Jurkat, Clone E6-1 (cell line): ENCODE data around the gene ZNF181.

ENCODE experiments used
- DNase-seq: peaks from one replicate; pipeline ENCODE4 v3.0.0-alpha.2; 2011; ENCODE audit warnings: low read depth, low spot score
- H3K4me3 ChIP-seq: 2 replicates; pipeline ENCODE4 v1.5.1; 2011; ENCODE audit warnings: mild to moderate bottlenecking, low read length, control low read depth, moderate library complexity

ZNF181 gene

DNA sequence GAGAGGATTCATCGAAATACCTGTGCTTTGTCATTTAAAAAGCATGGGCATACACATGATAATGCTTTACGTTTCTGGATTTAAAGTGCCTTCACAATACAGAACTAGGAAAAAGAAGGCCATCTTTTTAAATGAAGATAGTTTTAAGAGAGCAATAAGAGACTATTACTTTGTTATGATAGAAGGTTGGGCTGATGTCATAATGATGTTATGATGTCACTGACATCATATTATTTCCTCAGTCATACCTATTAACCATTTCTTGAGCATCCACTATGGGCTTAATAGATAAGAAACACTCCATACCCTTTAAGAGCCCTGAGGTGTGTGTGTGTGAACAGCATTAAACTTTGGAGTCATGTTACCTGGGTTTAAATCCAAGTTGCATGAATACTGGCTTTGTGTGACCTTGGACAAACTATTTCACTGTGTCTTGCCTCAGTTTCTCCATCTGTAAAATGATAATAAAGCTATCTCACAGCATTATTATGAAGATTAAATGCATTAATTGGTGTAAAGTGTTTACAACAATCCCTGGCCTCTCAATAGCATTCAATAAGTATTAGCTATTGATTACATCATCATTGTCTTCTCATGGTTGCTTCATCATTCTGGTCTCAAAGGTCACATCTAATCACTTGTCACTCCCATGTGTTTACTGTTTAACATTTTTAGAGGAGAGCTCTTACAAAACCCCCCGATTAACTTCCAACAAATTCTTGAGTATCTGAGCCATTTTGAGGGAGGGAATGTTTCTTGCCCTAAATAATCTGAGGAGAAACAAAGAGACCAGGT lies 11.1 kb downstream of the ZNF181 start:
- no peak for DNase-seq
- no peak overlapping the region for H3K4me3 ChIP-seq

DNA sequence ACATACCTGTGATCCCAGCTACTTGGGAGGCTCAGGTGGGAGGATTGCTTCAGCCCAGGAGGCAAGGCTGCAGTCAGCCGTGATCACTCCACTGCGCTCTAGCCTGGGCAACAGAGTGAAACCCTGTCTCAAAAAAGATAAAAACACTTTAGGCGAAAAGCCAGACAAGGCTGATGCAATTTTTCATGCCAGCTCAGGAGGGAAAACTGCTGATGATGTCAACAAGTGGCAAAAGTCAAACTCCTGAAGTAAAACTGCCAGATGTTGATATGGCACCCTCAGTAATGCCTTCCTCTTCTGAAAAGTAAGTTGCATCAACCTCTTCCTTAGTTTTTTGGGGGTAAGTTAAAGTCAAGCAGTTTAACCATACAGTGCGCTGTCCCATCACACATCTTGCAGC lies 23.4 kb downstream of the ZNF181 start:
- no peak for DNase-seq
- no peak overlapping the region for H3K4me3 ChIP-seq

- no peak for DNase-seq
Observed at GRCh38 chr19:34759218-34759917, 25.3 kb downstream of the ZNF181 start.

GRCh38 chr19:34766386-34766785 lies 32.3 kb downstream of the ZNF181 start:
- no peak overlapping the region for H3K4me3 ChIP-seq
- no peak for DNase-seq

More at GRCh38 chr19:34759218-34759917, 25.3 kb downstream of the ZNF181 start:
- no peak overlapping the region for H3K4me3 ChIP-seq

GRCh38 chr19:34767951-34768350 lies 33.9 kb downstream of the ZNF181 start:
- DNase-seq = no peak
- H3K4me3 ChIP-seq = no peak overlapping the region

GRCh38 chr19:34772697-34773554 lies 38.9 kb downstream of the ZNF181 start, which contains the start of gene ZNF599:
TSS of gene ZNF599 (minus strand) at chr19:34773215. CDS start at chr19:34772841, 374 bp downstream.
- peak; percentile 87 for DNase-seq
- peak within 1 kb of the TSS; percentile 80 for H3K4me3 ChIP-seq

DNA sequence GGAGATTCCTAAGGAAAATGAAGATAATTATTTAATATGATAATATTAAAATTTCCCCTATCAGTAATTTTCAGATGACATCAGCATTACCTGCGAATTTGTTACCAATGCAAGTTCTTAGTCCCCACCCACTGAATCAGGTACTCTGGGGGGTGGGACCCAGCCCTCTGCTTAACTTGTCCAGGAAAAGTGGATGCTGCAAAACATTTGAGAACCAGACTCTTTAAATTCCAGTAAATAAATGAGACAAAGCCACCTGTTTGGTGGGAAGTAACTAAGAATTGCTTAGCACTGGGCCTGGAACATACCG lies 39.5 kb downstream of the ZNF181 start:
- peak overlapping the region; percentile 80 for H3K4me3 ChIP-seq
- DNase-seq = no peak

DNA sequence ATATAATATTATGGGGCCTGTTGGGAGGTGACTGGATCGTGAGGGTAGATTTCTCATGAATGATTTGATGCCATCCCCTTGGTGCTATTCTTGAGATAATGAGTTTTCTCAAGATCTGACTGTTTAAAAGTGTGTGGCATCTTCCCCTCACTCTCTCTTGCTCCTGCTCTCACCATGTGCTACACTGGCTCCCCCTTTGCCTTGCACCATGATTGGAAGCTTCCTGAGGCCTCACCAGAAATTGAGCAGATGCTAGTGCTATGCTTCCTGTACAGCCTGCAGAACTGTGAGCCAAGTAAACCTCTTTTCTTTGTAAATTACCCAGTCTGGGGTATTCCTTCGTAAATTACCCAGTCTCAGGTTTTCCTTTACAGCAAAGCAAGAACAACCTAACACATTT lies 40.8 kb downstream of the ZNF181 start:
- DNase-seq = no peak
- H3K4me3 ChIP-seq = no peak overlapping the region

GRCh38 chr19:34778342-34778741 lies 44.3 kb downstream of the ZNF181 start:
- DNase-seq = no peak

DNA sequence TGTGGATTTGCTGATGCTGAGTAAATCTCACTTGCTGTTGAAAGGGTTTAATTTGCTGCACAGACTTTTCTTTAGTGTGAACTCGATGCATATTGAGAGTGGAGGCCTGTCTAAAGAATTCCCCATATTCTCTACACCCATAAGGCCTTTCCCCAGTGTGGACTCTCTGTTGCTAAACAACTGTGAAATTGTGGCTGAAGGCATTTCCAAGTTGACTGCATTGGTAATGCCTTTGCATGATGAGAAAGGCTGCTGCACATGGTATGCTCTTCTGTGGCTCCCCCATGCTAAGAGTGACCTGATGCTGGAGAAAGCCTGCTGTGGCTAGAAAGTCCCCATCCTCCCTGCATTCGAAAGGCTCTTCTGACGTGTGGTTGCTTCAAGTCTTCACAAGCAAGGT lies 45.6 kb downstream of the ZNF181 start:
- DNase-seq = no peak

More at GRCh38 chr19:34778342-34778741, 44.3 kb downstream of the ZNF181 start:
- no peak overlapping the region for H3K4me3 ChIP-seq

GRCh38 chr19:34786236-34786635 lies 52.2 kb downstream of the ZNF181 start:
- H3K4me3 ChIP-seq = no peak overlapping the region
- no peak for DNase-seq

More for the DNA sequence above, 45.6 kb downstream of the ZNF181 start:
- H3K4me3 ChIP-seq = no peak overlapping the region

DNA sequence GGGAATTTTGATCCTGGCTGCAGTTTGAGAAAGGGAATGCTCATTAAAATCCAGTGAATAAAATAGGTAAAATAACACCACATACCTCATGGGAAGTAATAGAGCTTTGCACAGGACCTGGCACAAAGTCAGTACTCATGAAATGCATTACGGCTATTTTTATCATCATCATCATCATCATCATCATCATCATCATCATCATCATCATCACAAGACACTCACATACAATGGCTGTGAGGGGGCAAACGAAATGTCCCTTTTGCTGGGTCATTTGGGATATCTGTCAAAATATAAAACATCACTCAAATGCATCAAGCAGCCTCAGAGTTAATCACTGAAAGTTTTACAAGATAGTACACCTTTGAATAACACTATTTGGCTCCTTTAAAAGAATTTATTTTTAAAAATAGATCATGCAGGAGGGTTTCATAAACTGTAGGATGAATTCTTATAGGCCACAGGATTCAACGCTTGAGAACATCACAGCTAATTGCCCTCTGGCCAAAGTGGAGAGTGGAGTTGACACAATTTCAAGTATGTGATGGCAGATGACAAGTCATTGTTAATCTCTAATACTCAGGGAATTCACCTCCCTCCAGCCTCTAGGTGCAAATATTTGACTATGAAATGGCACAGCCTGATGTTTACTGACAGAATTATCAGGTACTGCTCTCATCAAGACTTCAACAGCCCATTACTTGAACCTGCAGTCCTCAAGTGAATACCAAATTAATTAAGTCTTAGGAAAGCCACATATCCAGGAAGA lies 53.2 kb downstream of the ZNF181 start:
- no peak for DNase-seq
- H3K4me3 ChIP-seq = no peak overlapping the region

DNA sequence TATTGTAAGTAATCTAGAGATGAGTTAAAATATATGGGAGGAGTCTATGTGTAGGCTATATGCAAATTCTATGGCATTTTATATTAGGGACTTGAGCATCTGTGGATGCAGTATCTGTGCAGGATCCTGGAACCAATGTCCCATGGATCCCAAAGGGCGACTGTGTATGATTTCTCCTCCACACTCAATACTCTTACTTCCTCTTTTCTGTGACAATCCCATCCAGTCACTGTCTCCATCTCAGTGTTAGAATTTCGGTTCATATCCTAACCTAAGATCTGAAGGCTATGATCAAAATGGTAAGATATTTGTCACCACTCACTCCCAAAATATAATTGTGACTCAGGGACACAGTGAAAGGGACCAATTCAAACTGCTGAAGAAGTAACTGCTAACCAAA lies 54.0 kb downstream of the ZNF181 start:
- H3K4me3 ChIP-seq = no peak overlapping the region
- DNase-seq = no peak

DNA sequence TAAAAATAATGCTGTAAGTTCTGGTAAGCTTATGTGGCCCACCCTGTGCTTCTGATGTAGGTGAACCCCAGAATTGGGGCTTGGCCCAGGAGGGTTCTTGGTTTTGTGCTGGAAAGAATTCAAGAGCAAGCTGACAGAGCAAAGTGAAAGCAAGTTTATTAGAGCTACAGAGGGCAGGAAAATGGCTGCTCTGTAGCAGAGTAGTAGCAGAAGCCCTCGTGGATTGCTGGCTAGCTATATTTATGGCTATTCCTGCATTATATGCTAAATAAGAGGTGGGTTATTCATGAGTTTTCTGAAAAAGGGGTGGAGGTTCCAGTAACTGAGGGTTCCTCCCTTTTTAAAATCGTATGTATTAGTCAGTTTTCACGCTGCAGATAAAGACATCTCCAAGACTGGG lies 59.5 kb downstream of the ZNF181 start:
- DNase-seq = no peak

GRCh38 chr19:34794066-34794960 lies 60.3 kb downstream of the ZNF181 start:
- no peak overlapping the region for H3K4me3 ChIP-seq
- DNase-seq = no peak

More for the DNA sequence above, 59.5 kb downstream of the ZNF181 start:
- H3K4me3 ChIP-seq = no peak overlapping the region
